Endothelial cell of umbilical vein (primary cell): Measurements from ENCODE around the gene RNLS.

Experiments
- EZH2 ChIP-seq: IDR thresholded peaks from 2 replicates; pipeline ENCODE4 v1.6.1; 2012; ENCODE audit warnings: borderline replicate concordance, low read depth, mild to moderate bottlenecking, moderate library complexity, low read length, inconsistent platforms; ENCODE audit not compliant: severe bottlenecking
- FOS ChIP-seq: IDR thresholded peaks from 2 replicates; pipeline ENCODE4 v1.6.1; 2011; ENCODE audit warnings: mild to moderate bottlenecking, low read length, moderate library complexity, borderline replicate concordance; ENCODE audit not compliant: insufficient read depth
- JUN ChIP-seq: IDR thresholded peaks from 2 replicates; pipeline ENCODE4 v1.6.1; 2011; ENCODE audit warnings: borderline replicate concordance, low read depth; ENCODE audit not compliant: insufficient read length, insufficient read depth
- MAX ChIP-seq: IDR thresholded peaks from 2 replicates; pipeline ENCODE4 v1.6.1; 2011; ENCODE audit not compliant: insufficient read depth, insufficient read length
- POLR2A ChIP-seq: IDR thresholded peaks from 2 replicates; pipeline ENCODE4 v1.6.1; 2012; ENCODE audit warnings: low read depth, mild to moderate bottlenecking, control low read depth, low read length
- POLR2AphosphoS5 ChIP-seq: IDR thresholded peaks from 2 replicates; pipeline ENCODE4 v1.6.1; 2012; ENCODE audit warnings: low read depth, mild to moderate bottlenecking, control low read depth, low read length, moderate library complexity; ENCODE audit not compliant: insufficient read depth
- TF ChIP-seq, protein P1 (sequence below), 2 donors: IDR thresholded peaks; 1 replicate in 1 of 2; 2 replicates in 1 of 2; pipeline ENCODE4 v1.5.1; 2011; ENCODE audit warnings: low read length in 2 of 2, mild to moderate bottlenecking in 2 of 2, moderate library complexity in 2 of 2, control low read depth in 1 of 2, inconsistent platforms in 1 of 2, low read depth in 1 of 2; ENCODE audit not compliant: insufficient read depth in 1 of 2; ENCODE audit errors: extremely low read depth in 1 of 2

- TF ChIP-seq, protein P1, sequence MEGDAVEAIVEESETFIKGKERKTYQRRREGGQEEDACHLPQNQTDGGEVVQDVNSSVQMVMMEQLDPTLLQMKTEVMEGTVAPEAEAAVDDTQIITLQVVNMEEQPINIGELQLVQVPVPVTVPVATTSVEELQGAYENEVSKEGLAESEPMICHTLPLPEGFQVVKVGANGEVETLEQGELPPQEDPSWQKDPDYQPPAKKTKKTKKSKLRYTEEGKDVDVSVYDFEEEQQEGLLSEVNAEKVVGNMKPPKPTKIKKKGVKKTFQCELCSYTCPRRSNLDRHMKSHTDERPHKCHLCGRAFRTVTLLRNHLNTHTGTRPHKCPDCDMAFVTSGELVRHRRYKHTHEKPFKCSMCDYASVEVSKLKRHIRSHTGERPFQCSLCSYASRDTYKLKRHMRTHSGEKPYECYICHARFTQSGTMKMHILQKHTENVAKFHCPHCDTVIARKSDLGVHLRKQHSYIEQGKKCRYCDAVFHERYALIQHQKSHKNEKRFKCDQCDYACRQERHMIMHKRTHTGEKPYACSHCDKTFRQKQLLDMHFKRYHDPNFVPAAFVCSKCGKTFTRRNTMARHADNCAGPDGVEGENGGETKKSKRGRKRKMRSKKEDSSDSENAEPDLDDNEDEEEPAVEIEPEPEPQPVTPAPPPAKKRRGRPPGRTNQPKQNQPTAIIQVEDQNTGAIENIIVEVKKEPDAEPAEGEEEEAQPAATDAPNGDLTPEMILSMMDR (IDR thresholded peaks at IDR 0.05; ENCODE audit: extremely low read depth in 1 of 2, insufficient read depth in 1 of 2, low read depth in 1 of 2, low read length in 2 of 2): no peak
- TF ChIP-seq POLR2A (no peak), MAX (no peak), POLR2AphosphoS5 (no peak), JUN (no peak), EZH2 (no peak), FOS (no peak)
Observed at GRCh38 chr10:88299787-88300186, 283.3 kb downstream of the RNLS start.
